ENCODE measurements around the gene C1QTNF3.
"Not testable (repeated sequence)": the region's sequence is repeated elsewhere in the genome, so short reads cannot be mapped to it uniquely, and the experiment has no call there.

The C1QTNF3 gene

DNA sequence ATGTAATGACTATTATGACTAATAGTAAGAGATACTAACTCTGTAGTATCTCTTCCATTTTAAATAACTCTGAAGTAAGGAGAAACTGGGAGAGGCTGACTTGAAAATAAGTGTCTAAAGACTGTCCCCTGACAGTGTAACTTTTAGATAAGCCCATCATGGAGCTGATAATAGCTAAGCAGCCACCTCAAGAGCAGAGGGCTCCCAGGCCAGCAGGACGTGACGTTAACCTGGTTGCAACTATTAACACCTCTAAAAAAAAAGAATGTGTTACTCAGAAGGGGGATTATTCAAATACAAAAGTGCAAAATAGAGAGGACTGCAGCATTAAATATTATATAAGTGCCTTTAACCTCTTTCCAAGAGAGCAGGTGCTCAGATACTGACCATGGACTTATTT lies 34.6 kb upstream of the C1QTNF3 start:
- not testable (repeated sequence) for H3K79me1 ChIP-seq (ENCODE audit: low read length); H2BK5ac ChIP-seq (ENCODE audit: low read length); H3K56ac ChIP-seq (ENCODE audit: low read length); H3K27ac ChIP-seq (ENCODE audit: low read depth, low read length); H3K9ac ChIP-seq (ENCODE audit: low read length); H3K18ac ChIP-seq (ENCODE audit: low read length); H3K23ac ChIP-seq (ENCODE audit: low read length); H3K36me3 ChIP-seq (ENCODE audit: control insufficient read depth, insufficient read depth, low read length); H2BK15ac ChIP-seq (replicated peaks; ENCODE audit: low read depth); H3K27me3 ChIP-seq (ENCODE audit: insufficient read depth, low read length, poor library complexity); H3K79me2 ChIP-seq (ENCODE audit: control insufficient read depth, insufficient read depth, low read length); H3K4me3 ChIP-seq (ENCODE audit: low read length); H4K8ac ChIP-seq (ENCODE audit: low read depth, low read length); H3K4me2 ChIP-seq (ENCODE audit: low read length); H2AK5ac ChIP-seq (ENCODE audit: low read length); H2BK120ac ChIP-seq (ENCODE audit: low read depth, low read length); H3K4me1 ChIP-seq (ENCODE audit: control insufficient read depth, low read depth, low read length); H3K4ac ChIP-seq (ENCODE audit: low read depth, low read length); H4K5ac ChIP-seq (ENCODE audit: low read length)
- DNase-seq: peak; percentile 31
- no CpG with 5 or more reads among the region's 2 CpGs for WGBS (ENCODE audit: extremely low coverage, insufficient coverage, low lambda C conversion rate)

DNA sequence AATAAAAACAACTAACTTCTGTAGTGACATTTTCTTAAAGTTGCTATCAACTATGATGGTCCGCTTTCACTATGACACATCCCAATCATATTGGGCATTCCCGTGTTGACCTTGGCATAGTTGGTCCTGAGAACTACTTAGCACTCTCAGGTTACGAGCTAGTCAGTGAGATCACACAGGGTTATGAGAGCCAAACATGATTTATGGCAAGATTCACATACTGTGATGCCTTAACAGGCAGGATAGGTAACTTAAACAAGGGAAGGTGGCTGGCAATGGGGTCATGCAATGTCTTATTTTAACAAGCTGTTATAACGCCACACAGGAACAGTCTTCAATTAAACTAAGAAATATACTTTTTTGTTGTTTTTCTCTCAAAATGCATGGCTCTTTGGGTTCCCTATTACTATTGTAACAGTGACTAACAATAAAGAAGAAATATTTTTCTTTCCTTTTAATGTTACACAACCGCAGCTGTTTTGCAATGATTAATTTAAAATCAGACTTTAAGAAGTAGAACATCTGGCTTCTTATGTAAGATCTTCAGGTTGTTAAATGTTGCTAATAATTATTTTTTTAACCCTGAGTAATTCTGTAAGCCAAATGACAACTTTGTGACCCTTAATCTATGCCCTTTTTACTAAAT lies 33.8 kb upstream of the C1QTNF3 start:
- H4K8ac ChIP-seq (ENCODE audit: low read depth, low read length); H3K23ac ChIP-seq (ENCODE audit: low read length); DNase-seq; H3K27me3 ChIP-seq (ENCODE audit: insufficient read depth, low read length, poor library complexity); H3K4me2 ChIP-seq (ENCODE audit: low read length); H3K9ac ChIP-seq (ENCODE audit: low read length); H2BK5ac ChIP-seq (ENCODE audit: low read length); H2BK15ac ChIP-seq (replicated peaks; ENCODE audit: low read depth); H2AK5ac ChIP-seq (ENCODE audit: low read length); H3K79me1 ChIP-seq (ENCODE audit: low read length); H3K56ac ChIP-seq (ENCODE audit: low read length); H3K4ac ChIP-seq (ENCODE audit: low read depth, low read length); H3K4me1 ChIP-seq (ENCODE audit: control insufficient read depth, low read depth, low read length); H4K5ac ChIP-seq (ENCODE audit: low read length); H3K4me3 ChIP-seq (ENCODE audit: low read length); H3K27ac ChIP-seq (ENCODE audit: low read depth, low read length); H3K18ac ChIP-seq (ENCODE audit: low read length); H3K36me3 ChIP-seq (ENCODE audit: control insufficient read depth, insufficient read depth, low read length); H3K79me2 ChIP-seq (ENCODE audit: control insufficient read depth, insufficient read depth, low read length); H2BK120ac ChIP-seq (ENCODE audit: low read depth, low read length): not testable (repeated sequence)
- no CpG with 5 or more reads among the region's 5 CpGs for WGBS (ENCODE audit: extremely low coverage, insufficient coverage, low lambda C conversion rate)

- DNase-seq; H3K4me1 ChIP-seq (ENCODE audit: control insufficient read depth, low read depth, low read length); H3K36me3 ChIP-seq (ENCODE audit: control insufficient read depth, insufficient read depth, low read length); H3K9ac ChIP-seq (ENCODE audit: low read length); H3K23ac ChIP-seq (ENCODE audit: low read length); H3K56ac ChIP-seq (ENCODE audit: low read length); H3K79me2 ChIP-seq (ENCODE audit: control insufficient read depth, insufficient read depth, low read length); H3K79me1 ChIP-seq (ENCODE audit: low read length); H3K27me3 ChIP-seq (ENCODE audit: insufficient read depth, low read length, poor library complexity); H3K4me2 ChIP-seq (ENCODE audit: low read length); H2BK120ac ChIP-seq (ENCODE audit: low read depth, low read length); H3K18ac ChIP-seq (ENCODE audit: low read length); H2BK5ac ChIP-seq (ENCODE audit: low read length); H2AK5ac ChIP-seq (ENCODE audit: low read length); H4K5ac ChIP-seq (ENCODE audit: low read length); H2BK15ac ChIP-seq (replicated peaks; ENCODE audit: low read depth); H3K4ac ChIP-seq (ENCODE audit: low read depth, low read length); H3K4me3 ChIP-seq (ENCODE audit: low read length); H4K8ac ChIP-seq (ENCODE audit: low read depth, low read length); H3K27ac ChIP-seq (ENCODE audit: low read depth, low read length): not testable (repeated sequence)
- WGBS (ENCODE audit: extremely low coverage, insufficient coverage, low lambda C conversion rate): no CpG with 5 or more reads among the region's 3 CpGs
Measured at GRCh38 chr5:34074472-34074871, 31.5 kb upstream of the C1QTNF3 start.

DNA sequence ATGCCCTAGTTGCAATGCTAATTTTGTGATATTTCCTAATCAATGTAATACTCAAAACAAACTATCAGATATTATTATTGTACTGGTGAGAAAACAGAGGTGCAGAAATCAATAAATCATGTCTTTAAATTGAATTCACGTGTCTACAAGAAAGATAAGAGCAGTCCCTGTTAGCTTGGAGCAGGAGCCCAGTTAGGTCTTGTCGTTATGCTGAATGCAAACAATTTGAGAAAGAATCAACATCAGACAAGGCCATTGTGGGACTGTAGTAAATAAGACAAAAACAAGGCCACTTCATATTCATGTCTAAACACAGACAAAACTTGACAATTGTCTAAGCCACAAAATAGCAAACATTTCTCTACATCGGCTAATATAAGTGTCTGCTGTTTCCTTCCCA lies 31.1 kb upstream of the C1QTNF3 start:
- not testable (repeated sequence) for H3K9ac ChIP-seq (ENCODE audit: low read length)
- WGBS (ENCODE audit: extremely low coverage, insufficient coverage, low lambda C conversion rate): no CpG with 5 or more reads among the region's 3 CpGs

GRCh38 chr5:34070626-34071025 lies 27.6 kb upstream of the C1QTNF3 start:
- H2AK5ac ChIP-seq (ENCODE audit: low read length): not testable (repeated sequence)
- WGBS (ENCODE audit: extremely low coverage, insufficient coverage, low lambda C conversion rate): no CpG with 5 or more reads among the region's 3 CpGs

More for the DNA sequence above, 31.1 kb upstream of the C1QTNF3 start:
- H3K23ac ChIP-seq (ENCODE audit: low read length); H2BK120ac ChIP-seq (ENCODE audit: low read depth, low read length); H3K18ac ChIP-seq (ENCODE audit: low read length); H3K36me3 ChIP-seq (ENCODE audit: control insufficient read depth, insufficient read depth, low read length); H4K5ac ChIP-seq (ENCODE audit: low read length); H4K8ac ChIP-seq (ENCODE audit: low read depth, low read length); H3K56ac ChIP-seq (ENCODE audit: low read length); H3K79me2 ChIP-seq (ENCODE audit: control insufficient read depth, insufficient read depth, low read length); H3K27ac ChIP-seq (ENCODE audit: low read depth, low read length); H3K4me1 ChIP-seq (ENCODE audit: control insufficient read depth, low read depth, low read length); H3K27me3 ChIP-seq (ENCODE audit: insufficient read depth, low read length, poor library complexity); H3K4me2 ChIP-seq (ENCODE audit: low read length); H3K4me3 ChIP-seq (ENCODE audit: low read length); H3K79me1 ChIP-seq (ENCODE audit: low read length); H3K4ac ChIP-seq (ENCODE audit: low read depth, low read length); DNase-seq; H2AK5ac ChIP-seq (ENCODE audit: low read length); H2BK5ac ChIP-seq (ENCODE audit: low read length); H2BK15ac ChIP-seq (replicated peaks; ENCODE audit: low read depth): not testable (repeated sequence)

GRCh38 chr5:34064656-34065055 lies 21.6 kb upstream of the C1QTNF3 start:
- no CpG with 5 or more reads among the region's 6 CpGs for WGBS (ENCODE audit: extremely low coverage, insufficient coverage, low lambda C conversion rate)
- Histone ChIP-seq H2AK5ac (ENCODE audit: low read length) (no peak overlapping the region), H3K79me1 (ENCODE audit: low read length) (no peaks in the 10 kb centered on the region), H3K4me1 (ENCODE audit: control insufficient read depth, low read depth, low read length) (no peaks in the 10 kb centered on the region), H2BK5ac (ENCODE audit: low read length) (no peak overlapping the region), H3K27me3 (ENCODE audit: insufficient read depth, low read length, poor library complexity) (no peaks in the 10 kb centered on the region), H2BK15ac (replicated peaks; ENCODE audit: low read depth) (no peak overlapping the region), H3K56ac (ENCODE audit: low read length) (no peak overlapping the region), H4K5ac (ENCODE audit: low read length) (no peak overlapping the region), H3K4me3 (ENCODE audit: low read length) (no peak overlapping the region), H3K4me2 (ENCODE audit: low read length) (no peak overlapping the region), H3K9ac (ENCODE audit: low read length) (no peak overlapping the region), H3K36me3 (ENCODE audit: control insufficient read depth, insufficient read depth, low read length) (no peaks in the 10 kb centered on the region), H3K4ac (ENCODE audit: low read depth, low read length) (no peak overlapping the region), H3K79me2 (ENCODE audit: control insufficient read depth, insufficient read depth, low read length) (no peaks in the 10 kb centered on the region), H3K18ac (ENCODE audit: low read length) (no peak overlapping the region), H3K27ac (ENCODE audit: low read depth, low read length) (no peak overlapping the region), H4K8ac (ENCODE audit: low read depth, low read length) (no peak overlapping the region), H3K23ac (ENCODE audit: low read length) (no peak overlapping the region), H2BK120ac (ENCODE audit: low read depth, low read length) (no peak overlapping the region)
- no peak for DNase-seq

More at GRCh38 chr5:34070626-34071025, 27.6 kb upstream of the C1QTNF3 start:
- H3K56ac ChIP-seq (ENCODE audit: low read length); H2BK15ac ChIP-seq (replicated peaks; ENCODE audit: low read depth); H4K5ac ChIP-seq (ENCODE audit: low read length); H3K27me3 ChIP-seq (ENCODE audit: insufficient read depth, low read length, poor library complexity); H3K4me2 ChIP-seq (ENCODE audit: low read length); H2BK120ac ChIP-seq (ENCODE audit: low read depth, low read length); H3K4ac ChIP-seq (ENCODE audit: low read depth, low read length); DNase-seq; H3K79me2 ChIP-seq (ENCODE audit: control insufficient read depth, insufficient read depth, low read length); H3K18ac ChIP-seq (ENCODE audit: low read length); H3K4me3 ChIP-seq (ENCODE audit: low read length); H3K4me1 ChIP-seq (ENCODE audit: control insufficient read depth, low read depth, low read length); H2BK5ac ChIP-seq (ENCODE audit: low read length); H4K8ac ChIP-seq (ENCODE audit: low read depth, low read length); H3K79me1 ChIP-seq (ENCODE audit: low read length); H3K27ac ChIP-seq (ENCODE audit: low read depth, low read length); H3K9ac ChIP-seq (ENCODE audit: low read length); H3K36me3 ChIP-seq (ENCODE audit: control insufficient read depth, insufficient read depth, low read length); H3K23ac ChIP-seq (ENCODE audit: low read length): not testable (repeated sequence)
